HepG2 (cell line): ENCODE measurements around the gene MFSD6. TPM values are rescaled to one million over a fixed set of nuclear protein-coding genes. Genes with fewer than 3 reads are reported as not detected.

Experiments used
- AKNA ChIP-seq: sonication (generic); formaldehyde crosslinking; IDR thresholded peaks from 2 replicates; pipeline ENCODE4 v1.4.0; 2020; ENCODE audit warnings: missing genetic modification reagents, borderline replicate concordance
- GATAD1 ChIP-seq: IDR thresholded peaks from 2 replicates; pipeline ENCODE4 v1.6.1; 2016; ENCODE audit warnings: missing genetic modification reagents, missing compliant biosample characterization
- GMEB1 ChIP-seq: sonication (generic); formaldehyde crosslinking; IDR thresholded peaks from 2 replicates; pipeline ENCODE4 v1.5.1; 2020; ENCODE audit warnings: missing genetic modification reagents, mild to moderate bottlenecking, borderline replicate concordance
- HNRNPUL1 ChIP-seq: fragments of 200-400 bp; formaldehyde crosslinking; IDR thresholded peaks from 2 replicates; pipeline ENCODE4 v1.6.1; 2017; ENCODE audit warnings: low read depth, mild to moderate bottlenecking, low read length, moderate library complexity
- LRRFIP1 ChIP-seq: sonication (generic); formaldehyde crosslinking; conservative IDR thresholded peaks from 2 replicates; pipeline ENCODE4 v1.4.0; 2020; ENCODE audit warnings: missing genetic modification reagents
- MED13 ChIP-seq: sonication (generic); formaldehyde crosslinking; IDR thresholded peaks from 2 replicates; pipeline ENCODE4 v1.5.0; 2020; ENCODE audit warnings: missing genetic modification reagents
- MLXIP ChIP-seq: sonication (generic); formaldehyde crosslinking; IDR thresholded peaks from 2 replicates; pipeline ENCODE4 v1.9.0; 2021; ENCODE audit warnings: missing genetic modification reagents, borderline replicate concordance
- RBM39 ChIP-seq: fragments of 200-400 bp; formaldehyde crosslinking; IDR thresholded peaks from one replicate; pipeline ENCODE4 v1.6.1; 2018; ENCODE audit warnings: antibody characterized with exemption, mild to moderate bottlenecking, low read depth, low read length; ENCODE audit not compliant: poor library complexity, severe bottlenecking
- STAG1 ChIP-seq: sonication (generic); formaldehyde crosslinking; IDR thresholded peaks from 2 replicates; pipeline ENCODE4 v1.4.0; 2020; ENCODE audit warnings: missing genetic modification reagents
- TCF7L2 ChIP-seq: IDR thresholded peaks from 2 replicates; pipeline ENCODE4 v1.6.1; 2011; ENCODE audit warnings: mild to moderate bottlenecking, low read depth, low read length, moderate library complexity
- ZNF513 ChIP-seq: sonication (generic); formaldehyde crosslinking; conservative IDR thresholded peaks from 2 replicates; pipeline ENCODE4 v1.5.0; 2020; ENCODE audit warnings: missing genetic modification reagents
- ZNF75D ChIP-seq: sonication (generic); formaldehyde crosslinking; IDR thresholded peaks from 2 replicates; pipeline ENCODE4 v1.8.1; 2023; ENCODE audit warnings: missing genetic modification reagents, mild to moderate bottlenecking, borderline replicate concordance
- polyA plus RNA-seq, 8 experiments: library from polyadenylated mRNA; depleted of rRNA in 3 of 8; stranded (reverse) in 7 of 8; unstranded in 1 of 8; fragments of >200 nt; fragmentation: Illumina TruSeq in 4 of 8; extraction: Trizol in 4 of 8; gene quantifications; 2 replicates each; pipeline versions ENCODE4 v1.2.1 to v1.2.3, GENCODE V29; 2011 to 2016; ENCODE audit warnings: low read depth in 4 of 8, missing spikeins in 1 of 8, mixed read lengths in 1 of 8; ENCODE audit not compliant: insufficient read depth in 1 of 8
- total RNA-seq, 5 experiments: library from RNA; depleted of rRNA; stranded (reverse); fragments of >200 nt; fragmentation: Illumina TruSeq; extraction: Trizol; gene quantifications; 2 replicates each; pipeline ENCODE4 v1.2.3, GENCODE V29; 2016; ENCODE audit warnings: low read depth in 1 of 5

The MFSD6 gene
- total and polyA plus RNA-seq, 2 of the 13 experiments (the other 11 are each of a cell fraction or from before 2014, with no cell fraction given) = 0.92 to 1.4 TPM

GRCh38 chr2:190534310-190535120 lies 126.4 kb downstream of the MFSD6 start, which contains the start of gene NEMP2 (continued):
- TF ChIP-seq AKNA (CRISPR knock-in tag) (no peak), LRRFIP1 (CRISPR knock-in tag) (no peak), RBM39 (peak; percentile 93), STAG1 (CRISPR knock-in tag) (no peak; the same call in 1 of the 2 replicates), HNRNPUL1 (0 out of 2 replicates have a peak, but pooled peaks have one; percentile 60), ZNF513 (0 out of 2 replicates have a peak, but pooled peaks have one; percentile 54), GMEB1 (CRISPR knock-in tag) (peak; percentile 93), TCF7L2 (no peak), MED13 (CRISPR knock-in tag) (no peak), ZNF75D (CRISPR knock-in tag) (no peak), GATAD1 (peak; percentile 45; the same call in 1 of the 2 replicates), MLXIP (peak; percentile 58; the same call in 1 of the 2 replicates)
